ENCODE results near the gene OR6Y1.

The OR6Y1 gene

DNA sequence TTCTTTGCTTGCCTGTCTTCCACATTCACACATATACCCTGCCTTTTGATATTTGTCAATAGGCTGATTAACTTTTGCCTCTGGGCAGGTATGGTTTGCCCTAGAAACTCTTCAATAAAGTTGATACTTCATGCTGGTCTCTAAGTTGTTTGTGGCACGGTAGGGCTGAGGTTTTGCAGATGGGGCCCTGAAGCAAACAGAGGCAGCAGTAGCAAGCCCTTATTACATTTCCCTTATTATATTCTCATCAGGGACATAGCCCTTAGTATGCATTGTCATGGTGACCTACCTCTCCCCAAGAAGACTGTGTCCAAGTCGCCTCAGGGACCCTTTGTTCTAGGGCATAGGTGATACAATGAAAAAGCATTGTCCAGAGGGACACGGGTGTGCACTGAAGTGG is 16.3 kb upstream of the OR6Y1 start, which contains the start of gene OR6P1:
TSS of gene OR6P1 (minus strand) at position 101 of the 400 bp plus-strand sequence. CDS start 6,976 bp downstream, outside the sequence.
- no peak for TF ChIP-seq CTCF (IDR thresholded peaks at IDR 0.05; ENCODE audit: low read depth, low read length)
- DNase-seq (ENCODE audit: extremely low read depth, low read depth) = no peak

DNA sequence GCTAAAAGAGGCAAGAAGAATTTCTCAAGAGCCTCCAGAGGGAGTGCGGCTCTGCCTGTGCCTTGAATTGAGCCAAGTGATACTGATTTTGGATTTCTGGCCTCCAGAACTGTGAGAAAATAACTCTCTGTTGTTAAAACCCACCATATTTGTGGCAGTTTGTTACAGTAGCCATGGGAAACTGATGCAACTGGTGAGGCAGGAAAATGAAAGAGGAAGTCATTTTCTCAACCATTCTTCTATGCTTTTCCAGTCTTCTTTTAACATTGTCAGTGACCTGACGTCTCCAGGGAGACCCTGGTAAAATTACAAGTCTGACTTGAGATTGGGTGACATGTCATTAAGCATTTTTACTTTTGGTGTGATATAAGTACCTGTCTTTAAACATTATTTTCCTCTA is 10.4 kb upstream of the OR6Y1 start:
- DNase-seq (ENCODE audit: extremely low read depth, low read depth) = no peak
- TF ChIP-seq CTCF (IDR thresholded peaks at IDR 0.05; ENCODE audit: low read depth, low read length) = no peak

- no peak for DNase-seq (ENCODE audit: extremely low read depth, low read depth)
- TF ChIP-seq CTCF (IDR thresholded peaks at IDR 0.05; ENCODE audit: low read depth, low read length) = no peak
These were observed 9.6 kb upstream of the OR6Y1 start for GRCh38 chr1:158563853-158564252.

DNA sequence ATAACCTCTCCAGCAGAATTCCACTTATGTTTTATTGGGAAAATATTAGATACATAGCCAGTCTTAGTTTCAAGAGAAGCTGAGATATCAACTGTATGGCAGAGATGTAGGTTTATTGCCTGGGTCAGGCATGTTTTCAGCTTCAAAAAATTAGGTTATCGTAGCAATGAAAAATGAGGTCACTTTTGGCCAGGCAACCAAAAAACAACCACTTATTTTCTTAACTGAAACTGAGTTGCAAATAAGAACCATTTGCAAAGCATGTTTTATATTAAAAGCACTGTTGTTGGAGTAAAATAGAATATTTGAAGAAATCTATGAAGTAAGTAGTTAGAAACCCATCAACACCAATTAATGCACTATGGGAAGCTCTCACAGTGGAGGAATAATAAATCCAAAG is 5.5 kb upstream of the OR6Y1 start:
- no peak for DNase-seq (ENCODE audit: extremely low read depth, low read depth)
- TF ChIP-seq CTCF (IDR thresholded peaks at IDR 0.05; ENCODE audit: low read depth, low read length) = no peak

GRCh38 chr1:158552296-158552695 is 1.9 kb downstream of the OR6Y1 start:
- TF ChIP-seq CTCF (IDR thresholded peaks at IDR 0.05; ENCODE audit: low read depth, low read length) = no peak
- no peak for DNase-seq (ENCODE audit: extremely low read depth, low read depth)

DNA sequence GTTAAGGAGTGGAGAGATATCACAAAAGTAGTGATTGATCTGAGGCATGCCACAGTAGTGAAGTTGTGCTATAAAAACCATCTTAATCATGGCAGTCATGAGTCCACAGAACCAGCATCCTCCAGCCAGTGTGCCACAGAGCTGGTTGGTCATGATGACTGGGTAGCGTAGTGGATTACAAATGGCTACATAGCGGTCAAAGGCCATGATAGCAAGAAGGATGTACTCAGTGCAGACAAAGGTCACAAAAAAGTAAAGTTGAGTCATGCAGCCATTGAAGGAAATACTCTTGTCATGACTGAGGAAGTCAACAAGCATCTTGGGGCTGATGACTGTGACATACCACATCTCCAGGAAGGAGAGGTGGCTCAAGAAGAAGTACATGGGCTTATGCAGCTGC is 6.7 kb downstream of the OR6Y1 start:
- TF ChIP-seq CTCF (IDR thresholded peaks at IDR 0.05; ENCODE audit: low read depth, low read length) = no peak
- DNase-seq (ENCODE audit: extremely low read depth, low read depth) = no peak

DNA sequence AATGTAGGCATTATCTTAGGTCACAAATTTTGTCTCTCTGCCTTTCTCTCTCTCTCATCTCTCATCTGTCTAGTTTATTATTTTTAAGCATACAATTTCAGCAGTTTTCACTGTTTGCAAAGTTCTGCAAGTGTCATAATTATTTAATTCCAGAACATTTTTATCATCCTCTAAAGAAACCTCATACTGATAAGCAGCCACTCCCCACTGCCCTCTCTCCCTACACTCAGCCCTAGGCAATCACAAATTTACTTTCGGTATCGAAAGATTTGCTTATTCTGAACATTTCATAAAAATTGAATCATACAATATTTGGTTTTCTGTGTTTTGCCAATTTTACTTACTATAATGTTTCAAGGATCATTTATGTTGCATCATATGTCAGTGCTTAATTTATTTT is 16.6 kb downstream of the OR6Y1 start:
- TF ChIP-seq CTCF (IDR thresholded peaks at IDR 0.05; ENCODE audit: low read depth, low read length) = no peak
- no peak for DNase-seq (ENCODE audit: extremely low read depth, low read depth)
